Superior temporal gyrus (tissue), 1 donor: ENCODE results near the gene KDM4C.
"Not testable (repeated sequence)": the region's sequence is repeated elsewhere in the genome, so short reads cannot be mapped to it uniquely, and the experiment has no call there.

Source experiments
- DNase-seq: peaks from one replicate; pipeline ENCODE4 v3.0.0-alpha.2; 2016; ENCODE audit errors: extremely low spot score

The KDM4C gene

GRCh38 chr9:6931913-6932312 is 174.1 kb downstream of the KDM4C start:
- DNase-seq: no peak

GRCh38 chr9:6936103-6936502 is 178.3 kb downstream of the KDM4C start:
- DNase-seq: no peak

- no peak for DNase-seq
These were observed 179.4 kb downstream of the KDM4C start for GRCh38 chr9:6937209-6937608.

GRCh38 chr9:6938447-6938846 is 180.7 kb downstream of the KDM4C start:
- peak; percentile 71 for DNase-seq

- DNase-seq: no peak
These were observed 181.1 kb downstream of the KDM4C start for GRCh38 chr9:6938873-6939272.

GRCh38 chr9:6941501-6941900 is 183.7 kb downstream of the KDM4C start:
- DNase-seq: no peak

GRCh38 chr9:6942406-6942805 is 184.6 kb downstream of the KDM4C start:
- no peak for DNase-seq

- no peak for DNase-seq
These were observed 185.5 kb downstream of the KDM4C start for GRCh38 chr9:6943293-6943692.

- DNase-seq: peak; percentile 67
These were observed 186.3 kb downstream of the KDM4C start for GRCh38 chr9:6944093-6944551.

- no peak for DNase-seq
These were observed 187.1 kb downstream of the KDM4C start for GRCh38 chr9:6944896-6945295.

GRCh38 chr9:6945816-6946215 is 188.0 kb downstream of the KDM4C start:
- DNase-seq: no peak

- no peak for DNase-seq
These were observed 188.9 kb downstream of the KDM4C start for GRCh38 chr9:6946583-6947166.

GRCh38 chr9:6948921-6949320 is 191.1 kb downstream of the KDM4C start:
- not testable (repeated sequence) for DNase-seq

GRCh38 chr9:6955251-6955921 is 197.6 kb downstream of the KDM4C start:
- peak; percentile 87 for DNase-seq

GRCh38 chr9:6956879-6957278 is 199.1 kb downstream of the KDM4C start:
- DNase-seq: peak; percentile 38

GRCh38 chr9:6959270-6960000 is 201.7 kb downstream of the KDM4C start:
- DNase-seq: no peak

- no peak for DNase-seq
These were observed 203.0 kb downstream of the KDM4C start for GRCh38 chr9:6960777-6961176.

GRCh38 chr9:6961845-6962522 is 204.2 kb downstream of the KDM4C start:
- no peak for DNase-seq

GRCh38 chr9:6965566-6965965 is 207.8 kb downstream of the KDM4C start:
- DNase-seq: no peak

- DNase-seq: no peak
These were observed 210.5 kb downstream of the KDM4C start for GRCh38 chr9:6968271-6968670.

GRCh38 chr9:6969805-6970204 is 212.0 kb downstream of the KDM4C start:
- DNase-seq: no peak

GRCh38 chr9:6973089-6973488 is 215.3 kb downstream of the KDM4C start:
- no peak for DNase-seq
